ENCODE data around the gene SPOCK2.

DNA sequence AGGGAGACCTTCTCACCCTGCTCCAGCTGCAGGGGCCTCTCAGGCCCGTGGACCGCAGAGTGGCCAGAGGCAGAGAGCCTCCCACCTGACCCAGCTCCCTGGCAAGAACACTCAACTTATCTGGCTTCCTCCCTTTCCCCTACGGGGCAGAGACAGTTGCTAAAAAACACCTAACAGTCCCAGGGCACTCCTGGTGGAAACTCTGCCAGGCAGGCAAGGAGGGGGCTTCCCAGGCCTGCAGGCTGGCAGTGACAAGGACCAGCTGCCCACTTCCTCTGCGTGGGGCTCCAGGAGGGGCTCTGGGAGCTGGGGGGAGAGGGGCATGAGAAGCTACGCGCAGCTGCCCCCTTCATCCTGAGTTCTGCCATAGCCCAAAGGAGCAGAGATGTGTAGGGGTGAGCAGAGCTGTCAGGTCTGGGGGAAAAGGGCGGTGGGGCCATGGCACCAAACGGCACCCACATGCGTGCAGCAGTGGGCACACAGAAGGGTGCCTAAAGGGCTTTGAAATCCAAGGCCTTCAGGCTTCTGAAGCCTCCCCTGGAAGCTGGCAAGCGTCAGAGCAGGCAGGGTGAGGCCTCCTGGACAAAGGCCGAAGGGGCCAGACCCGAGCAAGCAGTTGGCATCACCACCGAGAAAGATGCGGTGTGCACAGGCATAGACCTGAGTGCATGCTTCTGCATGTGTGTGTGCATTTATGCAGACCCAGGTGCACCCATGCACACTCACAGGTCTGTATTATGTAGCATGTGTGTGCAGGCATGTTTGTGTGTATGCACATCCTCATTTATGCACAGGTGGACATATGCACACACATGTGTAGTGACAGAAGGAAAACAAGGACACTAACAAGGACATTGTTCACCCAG, 14.4 kb downstream of the SPOCK2 start:
- TF ChIP-seq CTCF (conservative IDR thresholded peaks at IDR 0.05; ENCODE audit: low read depth, low read length) (no peak), EZH2 (IDR thresholded peaks at IDR 0.05; ENCODE audit: borderline replicate concordance, low read depth, low read length, poor library complexity, severe bottlenecking) (no peak)
